Activated CD4-positive, alpha-beta memory T cell treated with anti-CD3 and anti-CD28 coated beads for 36 hours (primary cell): ENCODE results near the gene INSL3. TPM values are rescaled to one million over a fixed set of nuclear protein-coding genes. Genes with fewer than 3 reads are reported as not detected.

Experiments
- CTCF ChIA-PET: fragments of 350-600 bp; sonication (Branson Sonifier 250); formaldehyde crosslinking; loops from one replicate; lab custom pipeline; 2021; ENCODE audit warnings: antibody characterized with exemption, inconsistent platforms; lab: Charles Lee
- POLR2A ChIA-PET: fragments of 350-600 bp; sonication (Branson Sonifier 250); formaldehyde crosslinking; loops from one replicate; lab custom pipeline; 2021; ENCODE audit warnings: antibody characterized with exemption; lab: Charles Lee
- DNase-seq: peaks from one replicate; pipeline ENCODE4 v3.0.0-alpha.2; 2020
- H3K27ac Mint-ChIP-seq: one replicate; pipeline ENCODE4 v1.8.0; 2021; ENCODE audit warnings: mixed read lengths
- H3K27me3 Mint-ChIP-seq: one replicate; pipeline ENCODE4 v1.8.0; 2021; ENCODE audit warnings: mixed read lengths
- H3K36me3 Mint-ChIP-seq: one replicate; pipeline ENCODE4 v1.8.0; 2021; ENCODE audit warnings: mixed read lengths
- H3K4me1 Mint-ChIP-seq: one replicate; pipeline ENCODE4 v1.8.0; 2021; ENCODE audit warnings: low read depth, mixed read lengths
- H3K4me3 Mint-ChIP-seq: one replicate; pipeline ENCODE4 v1.8.0; 2021; ENCODE audit warnings: mild to moderate bottlenecking, mixed read lengths
- H3K9me3 Mint-ChIP-seq: one replicate; pipeline ENCODE4 v1.8.0; 2021; ENCODE audit warnings: mixed read lengths
- intact Hi-C: fragments of 100-400 bp; cut with micrococcal nuclease; formaldehyde crosslinking; loops from one replicate; pipeline ENCODE4 v1.15.1; 2023
- total RNA-seq, 2 experiments: library from RNA; stranded (reverse); gene quantifications; one replicate each; pipeline ENCODE4 v1.2.3, GENCODE V29; 2021

The INSL3 gene
- total RNA-seq, 2 experiments from 2014 or later, result 6.8 to 8.3 TPM

- DNase-seq, result no peak
- intact Hi-C loops, result no loop called here
- Mint-ChIP-seq H3K4me3 (no peak overlapping the region), H3K4me1 (peaks cover 43% of the 10 kb centered on the region), H3K27ac (peak overlapping the region; percentile 97), H3K9me3 (no peaks in the 10 kb centered on the region), H3K27me3 (peaks cover 2% of the 10 kb centered on the region), H3K36me3 (peaks cover 59% of the 10 kb centered on the region)
- CTCF ChIA-PET, result interaction anchor here (0.6 to 2.7 kb wide), 2 partner anchors 12 to 377 kb away, joined by 3 to 11 read pairs; no protein-coding TSS in a partner anchor
- POLR2A ChIA-PET, result no interaction called here
Observed at GRCh38 chr19:17843292-17843827, 22.0 kb upstream of the INSL3 start.

GRCh38 chr19:17842663-17843291, 21.5 kb upstream of the INSL3 start:
- intact Hi-C loops, result no loop called here
- Mint-ChIP-seq H3K9me3 (no peaks in the 10 kb centered on the region), H3K36me3 (peaks cover 63% of the 10 kb centered on the region), H3K27ac (no peak overlapping the region), H3K27me3 (peaks cover under 1% of the 10 kb centered on the region), H3K4me3 (no peak overlapping the region), H3K4me1 (peaks cover 38% of the 10 kb centered on the region)
- no peak for DNase-seq
- ChIA-PET POLR2A (no interaction called here), CTCF (no interaction called here)

DNA sequence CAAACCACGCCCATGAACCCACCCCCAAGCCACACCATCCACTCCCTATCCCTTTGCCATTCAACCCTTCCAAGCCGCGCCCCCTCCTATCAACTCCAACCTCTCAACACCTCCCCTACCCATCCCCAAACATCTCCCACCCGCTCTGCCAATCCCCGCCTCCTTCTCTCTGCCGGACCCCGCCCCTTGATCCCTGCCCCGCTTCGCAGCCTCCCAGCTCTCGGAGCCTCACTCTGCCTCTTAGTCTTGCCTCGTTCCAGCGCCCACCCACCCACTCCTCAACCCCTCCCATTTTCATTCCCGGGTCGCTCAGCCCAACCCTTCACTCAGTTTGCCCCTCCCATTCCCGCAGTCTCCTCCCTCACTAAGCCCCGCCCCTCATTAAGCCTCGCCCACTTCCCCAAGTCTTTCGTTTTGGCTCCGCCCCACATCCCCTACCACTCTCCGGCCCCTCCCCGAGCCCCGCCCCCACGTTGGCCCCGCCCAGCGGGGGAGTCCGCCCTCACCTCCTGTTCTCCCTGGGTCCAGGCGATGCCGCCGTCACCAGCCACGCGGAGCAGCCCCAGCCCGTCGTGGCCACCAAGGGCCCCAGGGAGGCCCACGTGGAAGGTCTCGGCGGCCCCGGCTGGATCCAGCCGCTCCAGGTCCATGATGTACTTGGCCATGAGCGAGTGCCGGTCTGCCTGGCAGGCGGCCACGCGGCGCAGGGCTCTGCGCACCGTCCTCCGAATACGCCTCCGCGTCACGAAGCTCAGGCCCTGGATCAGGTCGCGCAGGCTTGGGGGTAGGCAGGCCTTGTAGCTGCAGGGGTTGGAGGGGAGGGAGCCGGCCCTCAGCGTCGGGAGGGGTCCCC, 20.7 kb upstream of the INSL3 start:
- no peak overlapping the region for H3K4me3 Mint-ChIP-seq
- no peaks in the 10 kb centered on the region for H3K9me3 Mint-ChIP-seq
- peaks cover 66% of the 10 kb centered on the region for H3K36me3 Mint-ChIP-seq
- peak; percentile 81 for DNase-seq
- no peaks in the 10 kb centered on the region for H3K27me3 Mint-ChIP-seq
- H3K27ac Mint-ChIP-seq, result no peak overlapping the region
- POLR2A ChIA-PET, result no interaction called here
- CTCF ChIA-PET, result no interaction called here
- intact Hi-C loops, result no loop called here
- H3K4me1 Mint-ChIP-seq, result peaks cover 38% of the 10 kb centered on the region

DNA sequence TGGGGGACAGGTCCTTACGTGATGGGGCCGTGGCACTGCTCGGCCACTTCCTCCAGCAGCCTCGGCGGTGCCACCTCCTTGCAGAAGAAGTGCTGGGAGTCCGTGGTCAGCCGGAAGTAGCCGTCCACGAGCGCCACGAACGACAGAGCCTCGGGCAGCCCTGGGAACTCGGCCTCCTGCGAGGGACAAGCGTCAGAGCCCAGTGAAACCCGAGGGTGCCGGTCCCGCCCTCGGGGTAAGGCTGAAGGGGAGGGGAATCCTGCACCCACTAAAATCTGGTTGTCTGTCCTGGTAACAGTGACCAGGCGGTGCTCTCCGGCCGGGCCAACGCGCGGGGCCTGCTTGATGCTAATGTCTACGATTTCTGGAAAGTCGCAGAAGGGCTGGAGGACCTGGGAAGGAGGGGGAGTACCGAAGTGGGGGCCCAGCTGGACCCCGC, 20.1 kb upstream of the INSL3 start:
- Mint-ChIP-seq H3K9me3 (no peaks in the 10 kb centered on the region), H3K36me3 (peaks cover 68% of the 10 kb centered on the region), H3K27me3 (no peaks in the 10 kb centered on the region), H3K4me1 (peaks cover 38% of the 10 kb centered on the region), H3K27ac (peak overlapping the region; percentile 18), H3K4me3 (no peak overlapping the region)
- intact Hi-C loops, result no loop called here
- POLR2A ChIA-PET, result interaction anchor here (1.2 kb wide), 1 partner anchor 19 kb away, joined by 3 read pairs; no protein-coding TSS in a partner anchor
- CTCF ChIA-PET, result no interaction called here
- no peak for DNase-seq

DNA sequence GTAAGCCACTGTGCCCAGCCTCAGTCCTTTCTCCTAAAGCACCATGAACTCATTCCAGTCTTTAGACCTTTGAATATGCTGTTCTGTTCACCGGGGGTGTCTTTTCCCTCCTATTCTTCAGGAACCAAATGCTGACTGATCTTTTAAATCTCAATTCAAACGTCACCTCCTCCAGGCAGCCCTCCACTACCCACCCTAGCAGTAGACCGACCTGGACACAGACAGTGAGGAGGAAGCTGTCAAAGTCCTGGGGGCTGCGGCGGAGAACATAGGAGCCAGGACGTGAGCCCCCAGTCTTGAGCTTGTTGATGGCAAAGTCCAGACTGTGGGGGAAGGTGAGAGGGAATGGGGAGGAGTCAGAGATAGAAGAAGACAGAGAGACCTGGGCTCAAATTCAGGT, 18.7 kb upstream of the INSL3 start:
- Mint-ChIP-seq H3K4me1 (peaks cover 26% of the 10 kb centered on the region), H3K36me3 (peaks cover 71% of the 10 kb centered on the region), H3K27me3 (no peaks in the 10 kb centered on the region), H3K27ac (no peak overlapping the region), H3K4me3 (no peak overlapping the region), H3K9me3 (no peaks in the 10 kb centered on the region)
- DNase-seq, result no peak
- POLR2A ChIA-PET, result no interaction called here
- intact Hi-C loops, result no loop called here
- CTCF ChIA-PET, result no interaction called here

DNA sequence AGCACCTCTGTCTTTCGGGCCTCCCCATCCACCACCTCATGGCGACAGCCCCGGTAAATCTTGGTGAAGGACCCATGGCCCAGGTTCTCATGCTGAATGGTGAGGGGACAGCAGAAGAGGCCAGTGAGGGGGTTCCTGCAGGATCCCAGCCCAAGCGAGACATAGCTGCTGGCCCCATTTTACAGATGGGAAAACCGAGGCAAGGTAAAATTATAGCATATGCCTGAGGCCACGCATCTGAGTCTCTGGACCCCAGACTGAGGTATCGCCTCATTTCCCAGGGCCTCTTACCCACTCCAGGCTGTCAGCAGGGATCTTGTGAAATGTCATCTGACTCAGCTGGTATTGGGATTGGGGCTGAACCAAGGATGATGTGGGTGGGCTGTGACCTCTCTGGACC, 16.7 kb upstream of the INSL3 start:
- DNase-seq, result no peak
- H3K9me3 Mint-ChIP-seq, result no peaks in the 10 kb centered on the region
- ChIA-PET POLR2A (no interaction called here), CTCF (interaction anchor here (0.9 kb wide), 1 partner anchor 18 kb away, joined by 3 read pairs; no protein-coding TSS in a partner anchor)
- no peak overlapping the region for H3K27ac Mint-ChIP-seq
- H3K4me3 Mint-ChIP-seq, result no peak overlapping the region
- peaks cover 7% of the 10 kb centered on the region for H3K4me1 Mint-ChIP-seq
- H3K27me3 Mint-ChIP-seq, result no peaks in the 10 kb centered on the region
- intact Hi-C loops, result no loop called here
- peaks cover 69% of the 10 kb centered on the region for H3K36me3 Mint-ChIP-seq

- Mint-ChIP-seq H3K4me3 (no peak overlapping the region), H3K36me3 (peaks cover 74% of the 10 kb centered on the region), H3K27ac (no peak overlapping the region), H3K9me3 (peaks cover 2% of the 10 kb centered on the region), H3K4me1 (peaks cover 7% of the 10 kb centered on the region), H3K27me3 (no peaks in the 10 kb centered on the region)
- ChIA-PET CTCF (no interaction called here), POLR2A (no interaction called here)
- intact Hi-C loops, result no loop called here
- no peak for DNase-seq
Observed at GRCh38 chr19:17836530-17836929, 15.2 kb upstream of the INSL3 start.

DNA sequence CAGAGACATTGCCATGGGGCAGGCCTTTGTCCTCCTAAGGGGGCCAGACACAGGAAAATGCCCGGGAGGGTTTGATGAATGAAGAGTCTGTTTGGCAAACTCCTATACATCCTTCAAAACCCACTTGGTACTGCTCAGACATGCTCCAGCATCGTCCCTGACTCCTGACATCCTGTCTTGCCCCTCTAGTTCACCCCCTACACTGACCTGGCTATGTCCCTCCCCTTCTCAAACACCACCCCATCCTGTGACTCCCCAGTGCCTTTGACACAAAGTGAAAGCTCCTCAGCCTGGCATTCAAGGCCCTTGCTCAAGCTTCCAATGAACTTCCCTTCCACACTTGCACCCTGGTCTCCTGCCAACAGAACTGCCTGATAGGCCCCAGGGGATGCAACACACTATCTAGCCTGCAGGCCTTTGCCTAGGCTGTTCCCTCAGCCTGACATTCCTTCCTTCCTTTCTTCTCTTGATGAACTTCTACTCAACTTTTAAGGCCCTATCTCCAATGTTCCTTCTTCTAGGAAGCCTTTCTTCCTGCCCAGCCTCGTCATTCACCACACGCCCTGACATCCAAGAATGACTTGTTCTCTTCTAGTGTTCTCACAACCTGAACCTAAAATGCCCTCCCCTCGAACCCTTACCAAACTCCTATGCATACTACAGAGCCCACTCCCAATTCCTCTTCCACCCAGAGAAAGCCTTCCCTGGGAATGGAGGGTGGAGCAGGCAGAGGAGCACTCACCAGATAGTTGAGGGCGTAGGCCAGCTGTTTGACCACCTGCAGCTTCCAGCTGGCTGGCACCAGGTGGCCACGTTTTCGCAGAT, 14.1 kb upstream of the INSL3 start:
- Mint-ChIP-seq H3K36me3 (peaks cover 77% of the 10 kb centered on the region), H3K27ac (no peak overlapping the region), H3K4me3 (no peak overlapping the region), H3K27me3 (no peaks in the 10 kb centered on the region), H3K4me1 (peaks cover 3% of the 10 kb centered on the region), H3K9me3 (peaks cover 2% of the 10 kb centered on the region)
- intact Hi-C loops, result no loop called here
- CTCF ChIA-PET, result no interaction called here
- POLR2A ChIA-PET, result interaction anchor here (1.0 to 1.9 kb wide), 2 partner anchors 10 to 14 kb away, joined by 4 to 6 read pairs; no protein-coding TSS in a partner anchor
- DNase-seq, result no peak

- peaks cover 3% of the 10 kb centered on the region for H3K4me1 Mint-ChIP-seq
- ChIA-PET CTCF (no interaction called here), POLR2A (interaction anchor here (0.9 to 2.0 kb wide), 5 partner anchors 9 to 32 kb away, joined by 3 to 6 read pairs (median 4); no protein-coding TSS in a partner anchor)
- intact Hi-C loops, result no loop called here
- no peak for DNase-seq
- peaks cover 2% of the 10 kb centered on the region for H3K9me3 Mint-ChIP-seq
- peaks cover 76% of the 10 kb centered on the region for H3K36me3 Mint-ChIP-seq
- no peak overlapping the region for H3K27ac Mint-ChIP-seq
- no peak overlapping the region for H3K4me3 Mint-ChIP-seq
- no peaks in the 10 kb centered on the region for H3K27me3 Mint-ChIP-seq
Observed at GRCh38 chr19:17834350-17835181, 13.2 kb upstream of the INSL3 start.

GRCh38 chr19:17832443-17833208, 11.3 kb upstream of the INSL3 start:
- H3K4me3 Mint-ChIP-seq, result no peak overlapping the region
- peaks cover 2% of the 10 kb centered on the region for H3K9me3 Mint-ChIP-seq
- intact Hi-C loops, result no loop called here
- no peaks in the 10 kb centered on the region for H3K27me3 Mint-ChIP-seq
- ChIA-PET CTCF (interaction anchor here (1.4 kb wide), 1 partner anchor 23 kb away, joined by 5 read pairs; no protein-coding TSS in a partner anchor), POLR2A (interaction anchor here (1.1 to 2.0 kb wide), 3 partner anchors 9 to 15 kb away, joined by 5 to 6 read pairs (median 5); partner anchors contain the start of gene JAK3)
- H3K4me1 Mint-ChIP-seq, result no peaks in the 10 kb centered on the region
- DNase-seq, result no peak
- no peak overlapping the region for H3K27ac Mint-ChIP-seq
- H3K36me3 Mint-ChIP-seq, result peaks cover 70% of the 10 kb centered on the region
